ENCODE data around the gene NSMCE4A. TPM values are rescaled to one million over a fixed set of nuclear protein-coding genes. Genes with fewer than 3 reads are reported as not detected.
"Not testable (repeated sequence)": the region's sequence is repeated elsewhere in the genome, so short reads cannot be mapped to it uniquely, and the experiment has no call there.

NSMCE4A gene
- polyA plus RNA-seq, 1 donor (not counting 4 experiments of a cell fraction or from before 2014, with no cell fraction given), result 52.0 TPM

GRCh38 chr10:122018491-122018890 is 43.5 kb upstream of the NSMCE4A start:
- Histone ChIP-seq H3K4me3 (ENCODE audit: control insufficient read depth in 2 of 3, extremely low read depth in 1 of 3, insufficient read depth in 2 of 3, low read depth in 1 of 3, low read length in 3 of 3) (peak overlapping the region in 2 of 3 experiments; percentile 69 to 79), H3K4me1 (ENCODE audit: control insufficient read depth, extremely low read depth, insufficient read depth, low read length) (peaks cover 21% of the 10 kb centered on the region), H3K36me3 (ENCODE audit: control insufficient read depth in 2 of 2, extremely low read depth in 1 of 2, insufficient read depth in 2 of 2, low read length in 2 of 2) (no peaks in the 10 kb centered on the region), H3K27me3 (ENCODE audit: control insufficient read depth, extremely low read depth, insufficient read depth, low read length) (peaks cover 6% of the 10 kb centered on the region), H3K9me1 (ENCODE audit: control insufficient read depth, extremely low read depth, insufficient read depth, low read length) (no peaks in the 10 kb centered on the region), H3K4me2 (ENCODE audit: control insufficient read depth, extremely low read depth, insufficient read depth, low read depth, low read length) (peak overlapping the region; percentile 96), H3K9ac (ENCODE audit: control insufficient read depth, extremely low read depth, insufficient read depth, low read length) (peak overlapping the region; percentile 68), H3K9me3 (ENCODE audit: control insufficient read depth, low read depth, low read length) (no peaks in the 10 kb centered on the region), H4K20me1 (ENCODE audit: control insufficient read depth, extremely low read depth, insufficient read depth, low read length) (peaks cover 2% of the 10 kb centered on the region), H2AFZ (ENCODE audit: control insufficient read depth, low read length) (no peak overlapping the region), H3K79me2 (ENCODE audit: control insufficient read depth, insufficient read depth, low read length) (no peaks in the 10 kb centered on the region), H3K27ac (ENCODE audit: control insufficient read depth, insufficient read depth, low read length) (no peak overlapping the region)
- dilution Hi-C loops (cut with MboI; ENCODE audit: extremely low pct_ligation_motif_present, low sequenced_read_pairs), result no loop called here
- DNase-seq (ENCODE audit: low read depth, low spot score) (no peak), FAIRE-seq (no peak)
- TF ChIP-seq EZH2 (IDR thresholded peaks at IDR 0.05; ENCODE audit: low read length) (no peak), CTCF (optimal IDR thresholded peaks at IDR 0.05 in 1 of 3, IDR thresholded peaks at IDR 0.05 in 1 of 3, conservative IDR thresholded peaks at IDR 0.05 in 1 of 3; ENCODE audit: extremely low read depth in 1 of 3, insufficient read depth in 2 of 3, low read length in 3 of 3) (no peak)

- H3K9ac ChIP-seq (ENCODE audit: control insufficient read depth, extremely low read depth, insufficient read depth, low read length); H3K4me3 ChIP-seq (ENCODE audit: control insufficient read depth in 2 of 3, extremely low read depth in 1 of 3, insufficient read depth in 2 of 3, low read depth in 1 of 3, low read length in 3 of 3); H3K4me2 ChIP-seq (ENCODE audit: control insufficient read depth, extremely low read depth, insufficient read depth, low read depth, low read length); H3K9me3 ChIP-seq (ENCODE audit: control insufficient read depth, low read depth, low read length); dilution Hi-C loops (cut with MboI; ENCODE audit: extremely low pct_ligation_motif_present, low sequenced_read_pairs); H3K36me3 ChIP-seq (ENCODE audit: control insufficient read depth in 2 of 2, extremely low read depth in 1 of 2, insufficient read depth in 2 of 2, low read length in 2 of 2); FAIRE-seq; H2AFZ ChIP-seq (ENCODE audit: control insufficient read depth, low read length); H3K79me2 ChIP-seq (ENCODE audit: control insufficient read depth, insufficient read depth, low read length); H4K20me1 ChIP-seq (ENCODE audit: control insufficient read depth, extremely low read depth, insufficient read depth, low read length); H3K9me1 ChIP-seq (ENCODE audit: control insufficient read depth, extremely low read depth, insufficient read depth, low read length); H3K27me3 ChIP-seq (ENCODE audit: control insufficient read depth, extremely low read depth, insufficient read depth, low read length); DNase-seq (ENCODE audit: low read depth, low spot score); H3K27ac ChIP-seq (ENCODE audit: control insufficient read depth, insufficient read depth, low read length): not testable (repeated sequence)
- peaks cover 21% of the 10 kb centered on the region for H3K4me1 ChIP-seq (ENCODE audit: control insufficient read depth, extremely low read depth, insufficient read depth, low read length)
Observed at GRCh38 chr10:122017926-122018325, 42.9 kb upstream of the NSMCE4A start.

- no peak for TF ChIP-seq CTCF (optimal IDR thresholded peaks at IDR 0.05 in 1 of 3, IDR thresholded peaks at IDR 0.05 in 1 of 3, conservative IDR thresholded peaks at IDR 0.05 in 1 of 3; ENCODE audit: extremely low read depth in 1 of 3, insufficient read depth in 2 of 3, low read length in 3 of 3)
- no peak for TF ChIP-seq EZH2 (IDR thresholded peaks at IDR 0.05; ENCODE audit: low read length)
- no peak for FAIRE-seq
- dilution Hi-C loops (cut with MboI; ENCODE audit: extremely low pct_ligation_motif_present, low sequenced_read_pairs), result no loop called here
Observed at GRCh38 chr10:122014652-122015248, 39.7 kb upstream of the NSMCE4A start.

More at GRCh38 chr10:122014652-122015248, 39.7 kb upstream of the NSMCE4A start:
- Histone ChIP-seq H3K27ac (ENCODE audit: control insufficient read depth, insufficient read depth, low read length) (no peak overlapping the region), H2AFZ (ENCODE audit: control insufficient read depth, low read length) (no peak overlapping the region), H3K9me3 (ENCODE audit: control insufficient read depth, low read depth, low read length) (no peaks in the 10 kb centered on the region), H3K4me2 (ENCODE audit: control insufficient read depth, extremely low read depth, insufficient read depth, low read depth, low read length) (no peak overlapping the region), H3K4me3 (ENCODE audit: control insufficient read depth in 2 of 3, extremely low read depth in 1 of 3, insufficient read depth in 2 of 3, low read depth in 1 of 3, low read length in 3 of 3) (no peak overlapping the region), H3K4me1 (ENCODE audit: control insufficient read depth, extremely low read depth, insufficient read depth, low read length) (peaks cover 13% of the 10 kb centered on the region), H4K20me1 (ENCODE audit: control insufficient read depth, extremely low read depth, insufficient read depth, low read length) (peaks cover 2% of the 10 kb centered on the region), H3K79me2 (ENCODE audit: control insufficient read depth, insufficient read depth, low read length) (no peaks in the 10 kb centered on the region), H3K36me3 (ENCODE audit: control insufficient read depth in 2 of 2, extremely low read depth in 1 of 2, insufficient read depth in 2 of 2, low read length in 2 of 2) (no peaks in the 10 kb centered on the region), H3K9me1 (ENCODE audit: control insufficient read depth, extremely low read depth, insufficient read depth, low read length) (no peaks in the 10 kb centered on the region), H3K9ac (ENCODE audit: control insufficient read depth, extremely low read depth, insufficient read depth, low read length) (no peak overlapping the region), H3K27me3 (ENCODE audit: control insufficient read depth, extremely low read depth, insufficient read depth, low read length) (peaks cover 6% of the 10 kb centered on the region)
- DNase-seq (ENCODE audit: low read depth, low spot score), result no peak
